Glomerular visceral epithelial cell (primary cell): ENCODE results near the gene MEIS2.

Experiments used
- DNase-seq: peaks from one replicate; pipeline ENCODE4 v3.0.0-alpha.2; 2016; ENCODE audit errors: extremely low spot score

Gene MEIS2

DNA sequence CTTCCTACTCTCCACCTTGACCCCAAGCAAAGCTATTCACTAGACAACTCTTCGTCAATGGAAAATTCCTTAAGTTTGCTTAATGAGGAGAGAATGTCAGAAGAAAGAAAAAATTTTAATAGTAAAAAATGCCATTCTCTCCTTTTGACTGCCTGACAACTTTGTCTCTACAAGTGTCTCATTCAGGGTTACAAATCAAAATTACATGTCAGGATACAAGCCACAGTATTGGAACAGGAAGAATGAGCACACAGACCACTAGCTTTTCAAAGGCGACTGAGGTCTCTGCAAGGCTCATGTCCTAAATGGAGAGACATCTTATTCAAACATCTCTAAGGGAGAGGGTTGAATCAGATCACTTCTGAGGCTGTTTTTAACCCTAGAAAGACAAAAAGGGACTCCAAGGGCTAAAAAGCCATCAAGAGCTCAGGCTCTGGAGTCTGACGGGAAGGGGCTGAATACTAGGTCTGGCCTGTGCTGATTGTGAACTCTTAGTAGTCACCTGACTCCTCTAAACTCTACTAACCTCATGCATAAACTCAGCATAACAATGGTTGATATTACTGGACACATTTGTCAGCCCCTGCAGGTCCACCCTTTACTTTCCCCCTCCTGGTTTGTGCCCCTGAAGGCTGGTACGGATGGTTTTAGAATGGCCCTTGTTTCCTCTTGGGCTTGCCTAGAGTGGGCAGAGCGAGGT lies 12.8 kb upstream of the MEIS2 start:
- DNase-seq = no peak

DNA sequence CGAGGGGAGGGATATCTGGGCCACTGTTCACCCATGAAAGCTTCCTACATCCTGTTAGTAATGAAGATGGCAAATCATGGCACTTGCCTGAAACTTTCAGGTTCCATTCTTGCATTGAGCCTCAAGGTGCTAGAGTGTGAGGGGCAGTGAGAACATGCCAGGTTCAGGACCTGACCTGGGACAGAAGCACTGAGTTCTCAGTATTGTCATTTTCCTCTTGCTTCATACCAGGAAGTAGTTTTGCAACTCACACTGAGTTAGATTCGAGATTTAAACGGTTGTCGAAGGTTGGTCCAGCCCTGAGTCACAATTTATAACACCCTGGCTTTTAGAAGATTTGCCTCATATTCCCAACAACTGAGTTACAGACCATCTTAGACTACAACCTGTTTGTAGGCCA lies 11.8 kb upstream of the MEIS2 start:
- no peak for DNase-seq

DNA sequence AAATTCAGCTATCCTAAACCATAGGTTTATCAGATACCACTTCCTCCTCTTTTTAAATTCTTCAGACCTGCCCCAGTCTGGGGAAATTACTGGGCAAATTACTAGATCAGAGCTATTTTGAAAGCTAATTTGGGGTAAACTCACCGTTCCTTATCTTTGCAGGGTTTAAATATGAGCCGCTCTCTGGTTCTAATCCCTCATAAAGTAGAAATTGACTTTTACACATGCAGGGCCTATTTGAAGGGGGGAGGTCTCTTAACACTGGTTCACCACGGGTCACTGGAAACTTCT lies 11.0 kb upstream of the MEIS2 start:
- DNase-seq = no peak

DNA sequence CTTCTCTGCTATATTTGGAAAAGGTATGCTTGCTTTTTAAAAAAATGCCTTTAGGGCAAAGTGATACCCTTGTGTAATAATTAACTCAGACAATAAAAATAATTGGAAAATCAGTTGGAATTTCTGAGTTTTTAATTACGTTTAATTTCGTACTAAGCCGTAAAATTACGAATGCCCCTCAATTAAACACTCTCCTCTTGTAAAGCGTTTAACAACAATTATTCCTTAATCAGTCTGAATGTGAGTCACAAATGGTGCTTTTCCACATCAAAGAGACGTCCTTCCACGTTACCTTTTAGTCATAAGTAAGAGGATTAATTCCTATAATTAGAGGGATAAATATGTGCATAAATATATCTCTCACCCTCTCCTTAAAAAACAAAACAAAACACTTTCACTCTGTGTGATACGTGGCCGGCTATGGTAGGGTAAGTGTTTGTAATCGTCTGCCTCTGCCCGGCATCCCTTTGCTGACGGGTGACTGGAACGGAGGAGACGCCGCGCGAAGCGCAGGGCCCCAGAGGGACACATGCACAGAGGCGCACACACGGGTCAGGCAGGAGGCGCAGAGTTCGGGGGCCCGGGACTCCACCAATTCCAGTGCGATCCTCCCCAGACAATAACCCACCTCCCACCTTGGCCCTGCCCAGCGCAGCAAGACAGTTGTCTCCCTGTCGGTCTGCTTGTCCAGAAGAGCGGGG lies 9.7 kb upstream of the MEIS2 start:
- DNase-seq = no peak

DNA sequence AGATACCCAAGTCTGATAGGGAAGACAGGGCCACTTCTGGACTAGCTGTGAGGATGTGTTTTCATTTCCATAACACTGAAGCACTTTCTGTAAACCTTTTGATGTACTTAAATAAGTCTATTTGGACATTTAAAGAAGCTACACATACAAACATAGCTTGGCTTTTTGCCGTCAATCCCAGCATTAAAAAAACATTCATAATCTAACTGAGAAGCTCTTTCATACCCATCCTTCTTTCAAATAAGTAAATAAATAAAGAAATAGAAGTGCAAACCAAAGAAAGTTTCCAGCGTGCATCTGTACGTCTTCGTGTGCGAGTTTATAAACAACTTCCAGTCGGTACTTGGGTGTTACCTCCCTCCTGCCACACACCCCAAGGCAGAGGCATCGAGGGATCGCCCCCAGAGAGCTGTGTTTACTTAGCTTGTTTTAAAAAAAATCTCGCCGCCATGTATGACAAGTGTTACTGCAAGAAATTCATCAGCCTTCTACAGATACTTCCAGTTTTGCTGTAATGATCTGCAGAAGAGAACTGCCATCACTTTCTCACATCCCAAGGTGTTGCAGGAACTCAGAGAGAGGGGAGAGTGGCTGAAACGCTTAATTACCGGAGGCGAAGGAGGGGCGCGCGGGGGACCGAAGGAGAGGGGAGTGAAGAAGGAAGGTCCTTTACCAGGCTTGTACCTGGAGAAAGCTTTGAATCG lies 9.0 kb upstream of the MEIS2 start:
- no peak for DNase-seq

DNA sequence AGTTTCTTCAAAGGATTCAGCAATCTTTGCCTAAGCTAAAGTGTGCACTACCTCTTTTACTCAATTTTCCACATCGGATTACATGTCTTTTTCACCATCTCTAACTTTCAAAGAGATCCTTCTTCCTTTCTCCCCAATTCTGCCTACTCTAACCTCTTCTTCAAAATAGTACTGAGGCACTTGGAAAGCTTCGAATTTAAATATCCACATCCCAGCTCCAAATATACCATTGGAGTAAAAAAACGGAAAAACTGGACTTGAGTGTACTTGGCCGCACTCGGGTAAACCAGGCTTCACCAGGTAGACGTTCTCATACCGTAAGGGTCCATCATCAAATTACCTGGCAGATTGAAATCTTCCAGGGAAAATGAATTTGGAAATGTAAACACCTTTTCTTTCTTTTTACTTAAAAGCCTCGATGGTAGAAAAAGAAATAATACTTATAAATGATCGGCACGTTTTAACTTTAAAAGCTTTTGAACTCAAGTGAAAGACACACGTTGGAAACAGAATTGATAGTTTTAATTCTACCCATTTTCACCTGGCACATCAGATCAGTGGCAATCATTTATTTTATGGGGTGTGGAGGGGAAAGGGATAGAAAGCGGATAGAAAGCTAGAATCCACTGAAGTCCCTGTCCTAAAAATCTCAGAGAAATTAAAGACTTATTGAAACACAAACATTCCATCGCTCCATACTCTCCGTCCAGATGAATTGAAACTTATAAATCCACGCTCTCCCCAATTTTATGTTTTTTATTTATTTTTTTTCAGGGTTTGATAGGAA lies 8.2 kb upstream of the MEIS2 start:
- DNase-seq = no peak

DNA sequence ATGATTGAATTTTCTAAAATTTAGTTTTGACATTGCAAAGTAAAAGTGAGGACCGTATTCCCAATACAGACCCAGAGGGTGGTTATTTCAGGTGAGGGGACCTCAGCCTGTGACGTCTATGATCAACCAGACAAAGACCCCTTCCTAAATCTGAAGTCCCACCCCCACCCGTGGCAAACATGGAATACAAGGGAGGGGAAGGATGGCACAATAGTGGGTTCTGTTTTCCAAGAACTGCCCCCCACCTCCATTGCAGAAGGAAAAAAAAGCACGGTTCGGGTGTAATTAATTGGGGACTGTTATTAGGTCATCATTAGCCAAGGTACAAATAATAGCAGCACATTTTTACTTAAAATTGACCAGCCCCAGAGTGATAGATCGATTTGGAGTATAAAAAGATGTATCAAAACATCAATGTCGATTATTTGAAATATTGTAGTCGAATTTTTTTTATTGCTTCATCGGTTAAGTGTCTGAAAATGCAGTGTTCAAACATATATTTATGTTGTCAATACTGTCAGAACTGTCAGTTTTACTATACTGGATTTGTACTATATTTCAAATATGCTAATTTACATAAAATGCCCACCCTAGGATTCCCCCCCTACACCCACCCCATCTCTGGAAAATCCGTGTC lies 7.5 kb upstream of the MEIS2 start:
- DNase-seq = no peak

DNA sequence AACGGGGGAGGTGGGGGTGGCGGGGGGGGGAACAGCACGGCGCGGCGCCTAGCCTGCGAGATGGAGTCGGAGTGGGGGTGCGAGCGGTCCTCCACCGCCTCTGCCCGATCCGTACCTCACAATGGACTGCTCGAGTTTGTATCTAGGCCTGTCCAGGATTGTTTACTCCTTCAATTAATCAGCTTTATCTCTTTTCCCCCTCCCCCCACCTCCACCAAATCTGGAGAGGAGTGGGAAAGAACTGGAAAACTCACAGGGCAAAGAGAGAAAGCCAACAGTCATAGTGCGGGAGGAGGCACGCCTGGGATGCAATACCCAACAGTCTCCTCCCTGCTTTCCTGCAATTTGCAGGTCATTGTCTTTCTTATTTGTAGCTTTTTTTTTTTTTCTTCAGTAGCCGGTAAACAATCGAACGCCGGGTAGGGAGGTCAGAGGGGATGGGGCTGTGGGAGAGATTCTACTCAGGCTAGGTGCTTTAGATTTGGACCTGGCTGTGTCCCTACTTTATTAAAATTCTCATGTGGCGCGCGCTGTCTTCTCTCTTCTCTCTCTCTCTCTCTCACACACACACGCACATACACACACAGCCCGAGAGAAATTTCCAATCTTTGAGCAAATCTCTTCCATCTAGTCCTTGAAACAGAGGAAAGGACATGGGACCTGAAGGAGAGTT lies 6.9 kb upstream of the MEIS2 start:
- no peak for DNase-seq

DNA sequence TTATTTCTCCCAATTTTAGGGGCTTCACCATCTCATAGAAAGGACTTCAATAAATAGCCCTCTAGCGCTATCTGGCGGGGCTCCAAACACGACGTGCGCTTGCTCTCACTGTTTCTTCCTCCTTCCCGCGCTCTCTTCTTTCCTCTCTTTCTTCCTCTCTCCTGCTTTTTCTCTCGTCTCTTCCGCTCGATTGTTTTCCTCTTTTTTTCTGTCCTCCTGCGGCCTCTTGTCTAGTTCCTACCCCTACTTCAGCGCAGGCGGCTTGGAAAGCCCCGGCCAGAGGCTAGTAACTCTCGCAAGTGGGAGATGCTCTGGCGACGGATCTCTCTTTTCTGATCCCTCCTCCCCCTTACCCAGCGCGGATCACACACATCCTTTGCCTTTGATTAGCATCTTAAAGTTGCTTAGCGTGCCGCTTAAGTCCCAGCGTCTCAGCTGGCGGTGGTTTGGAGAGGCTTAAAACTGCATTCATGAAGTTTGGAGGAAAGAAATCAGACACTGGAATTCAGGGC lies 6.2 kb upstream of the MEIS2 start:
- DNase-seq = peak; percentile 40

DNA sequence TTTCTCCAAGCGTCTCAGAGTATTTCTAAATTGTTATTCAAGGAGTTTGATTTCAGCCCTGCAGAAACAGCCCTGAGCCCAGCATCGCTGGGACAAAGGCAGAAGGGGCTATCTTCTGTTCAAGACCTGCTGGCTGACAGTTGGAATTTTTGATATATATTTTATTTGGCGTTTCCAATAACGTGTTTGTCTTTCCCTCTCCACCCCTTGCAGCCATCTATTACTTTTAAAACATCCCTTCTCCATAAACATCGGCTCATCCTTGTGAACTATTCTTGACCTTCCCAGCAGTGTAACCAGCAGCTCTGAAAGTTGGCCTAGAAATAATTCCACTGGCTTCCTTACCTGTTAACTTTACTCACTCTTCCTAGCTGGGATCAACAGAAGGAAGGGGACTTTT lies 5.5 kb upstream of the MEIS2 start:
- DNase-seq = no peak

DNA sequence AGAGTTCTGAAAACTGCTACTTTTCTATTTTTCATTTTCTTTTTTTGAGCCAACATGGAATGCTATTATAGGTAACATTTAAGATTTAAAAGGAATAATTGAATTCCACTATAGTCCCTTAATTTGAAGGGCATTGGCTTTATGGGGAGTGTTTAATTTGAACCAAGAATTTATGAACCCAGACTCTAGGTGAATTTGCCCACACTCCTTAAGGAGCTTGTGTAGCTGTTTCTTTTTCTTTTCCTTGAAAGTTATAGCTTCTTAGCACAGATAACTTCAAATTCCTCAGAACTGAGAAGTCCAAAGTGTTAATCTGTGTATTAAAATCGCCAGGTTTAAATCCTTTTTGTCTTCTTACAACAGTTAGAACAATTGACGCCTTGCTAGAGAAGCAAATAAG lies 4.7 kb upstream of the MEIS2 start:
- no peak for DNase-seq

DNA sequence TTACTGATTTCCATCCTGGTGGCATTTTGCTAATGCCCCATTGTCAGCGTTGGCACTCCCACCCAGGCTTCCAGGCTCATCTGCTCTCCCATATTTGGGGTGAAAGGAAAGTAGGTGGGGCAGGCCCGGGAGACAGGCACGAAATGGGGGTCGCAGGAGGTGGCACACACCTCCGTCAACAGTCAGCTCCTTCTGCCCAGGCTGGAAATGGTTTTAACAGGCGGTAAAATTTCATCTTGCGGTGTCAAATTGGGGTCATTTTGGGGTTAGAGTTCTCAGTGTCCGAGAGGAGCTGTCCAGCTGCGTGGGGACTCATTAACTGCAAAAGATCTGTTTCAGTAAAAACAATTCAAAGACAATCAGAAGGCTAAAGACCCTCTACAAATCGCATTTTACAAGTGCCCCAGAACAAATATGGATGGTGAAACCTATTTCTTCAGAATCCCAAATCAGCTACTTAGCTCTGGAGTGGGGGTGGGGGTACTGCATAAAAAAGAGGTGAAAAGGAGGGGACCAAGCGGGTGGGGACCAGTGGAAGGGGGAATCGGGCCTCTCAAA lies 4.2 kb upstream of the MEIS2 start:
- no peak for DNase-seq

DNA sequence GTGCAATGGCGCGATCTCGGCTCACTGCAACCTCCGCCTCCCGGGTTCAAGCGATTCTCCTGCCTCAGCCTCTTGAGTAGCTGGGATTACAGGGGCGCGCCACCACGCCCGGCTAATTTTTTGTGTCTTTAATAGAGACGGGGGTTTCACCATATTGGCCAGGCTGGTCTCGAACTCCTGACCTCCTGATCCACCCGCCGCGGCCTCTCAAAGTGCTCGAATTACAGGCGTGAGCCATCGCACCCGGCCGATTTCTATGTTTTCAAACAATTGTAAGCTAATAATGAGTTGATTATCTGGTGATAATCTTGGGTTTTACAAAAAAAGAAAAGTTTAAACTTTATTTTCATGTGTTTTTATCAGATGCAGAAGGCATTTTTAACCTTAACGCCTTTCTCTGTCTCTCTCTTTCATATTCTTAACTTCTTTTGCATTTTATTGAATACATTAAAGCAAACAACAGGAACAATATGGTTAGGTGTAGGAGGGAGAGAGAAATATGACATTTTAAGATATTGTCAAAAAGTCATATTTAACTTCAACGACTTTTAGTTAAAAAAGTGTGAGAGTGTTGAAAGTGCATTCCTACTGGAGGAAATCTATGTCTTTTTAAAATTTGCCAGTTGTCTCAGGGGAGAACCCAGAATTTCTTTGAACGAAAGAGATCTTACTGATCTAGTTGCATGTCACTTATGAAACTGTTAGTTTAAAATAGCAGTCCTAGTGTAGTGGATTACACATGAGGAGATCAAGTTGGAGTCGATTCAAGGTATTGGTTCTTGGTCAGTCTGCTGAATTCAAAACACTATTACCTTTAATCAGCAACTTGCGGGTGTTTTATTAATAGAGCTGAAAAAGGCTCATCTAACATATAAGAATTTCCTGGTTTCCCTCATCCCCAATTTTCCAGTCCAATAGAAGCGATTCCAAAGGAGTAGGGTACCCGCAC lies 3.4 kb upstream of the MEIS2 start:
- DNase-seq = no peak

DNA sequence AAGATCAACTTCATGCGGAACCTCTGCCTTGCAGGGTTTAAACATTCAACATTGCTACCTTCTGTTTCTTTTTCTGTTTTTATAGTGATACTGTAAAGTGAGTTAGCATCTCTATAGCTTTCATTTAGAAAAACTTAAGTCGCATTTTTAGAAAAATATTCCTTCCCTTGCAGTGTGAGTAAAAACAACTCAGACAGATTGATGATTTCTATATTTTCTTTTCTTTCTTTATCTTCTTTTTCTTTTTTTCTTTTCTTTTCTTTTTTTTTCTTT lies 2.8 kb upstream of the MEIS2 start:
- DNase-seq = no peak

DNA sequence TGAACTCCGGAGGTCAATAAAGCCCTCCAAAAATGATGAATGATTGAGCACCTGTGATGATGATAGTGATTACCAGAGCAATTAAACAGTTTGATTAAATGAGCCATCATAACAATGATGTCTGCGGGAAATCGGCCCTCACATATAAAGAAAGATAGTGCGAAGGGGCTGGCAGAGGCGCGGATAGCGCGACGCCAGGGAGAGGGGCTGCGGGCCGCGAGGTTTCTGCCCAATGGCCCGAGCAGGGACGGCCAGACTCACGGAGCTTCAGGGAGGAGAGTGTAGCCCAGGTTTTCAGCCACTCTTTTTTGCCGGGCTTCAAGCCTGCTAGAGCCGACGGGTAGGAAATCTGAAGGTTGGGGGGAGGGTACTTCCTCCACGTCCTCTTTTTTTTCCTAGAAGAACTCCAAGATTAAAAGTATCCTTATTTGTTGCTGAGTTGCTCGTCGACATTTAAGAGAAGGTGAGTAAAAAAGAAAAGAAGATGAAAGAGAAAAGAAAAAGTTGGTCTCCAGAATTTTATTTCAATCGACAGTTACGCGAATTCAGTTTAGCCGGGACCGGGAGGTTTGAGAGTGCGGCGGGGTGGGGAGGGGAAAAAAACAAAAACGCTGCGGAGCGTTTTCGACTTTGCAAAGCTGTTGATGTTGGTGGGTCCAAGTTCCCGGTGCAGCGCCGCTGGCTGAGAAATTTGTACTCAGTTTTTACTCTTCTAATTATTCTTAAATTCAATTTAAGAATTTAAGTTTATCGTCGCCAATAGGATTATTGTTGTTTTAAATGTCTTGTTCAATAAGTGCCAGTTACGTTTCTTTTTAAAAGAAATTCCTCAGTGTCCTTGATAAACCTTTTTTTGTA lies 2.2 kb upstream of the MEIS2 start:
- no peak for DNase-seq

DNA sequence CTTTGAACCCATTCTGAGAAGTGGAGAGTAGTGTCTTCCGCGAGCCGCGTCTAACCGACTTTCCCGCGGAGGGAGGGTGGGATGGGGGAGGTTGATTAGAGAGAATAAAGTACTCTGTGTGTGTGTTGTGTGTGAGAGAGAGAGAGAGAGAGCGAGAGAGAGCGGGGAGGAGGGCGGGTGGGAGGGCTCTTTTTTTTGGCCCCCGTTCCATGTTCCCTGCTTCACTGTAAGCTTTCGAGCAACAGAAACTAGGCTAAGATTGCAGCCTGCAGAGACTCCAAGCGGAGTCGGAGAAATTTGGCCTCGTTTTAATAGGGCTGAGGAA lies 1.6 kb upstream of the MEIS2 start:
- DNase-seq = no peak

DNA sequence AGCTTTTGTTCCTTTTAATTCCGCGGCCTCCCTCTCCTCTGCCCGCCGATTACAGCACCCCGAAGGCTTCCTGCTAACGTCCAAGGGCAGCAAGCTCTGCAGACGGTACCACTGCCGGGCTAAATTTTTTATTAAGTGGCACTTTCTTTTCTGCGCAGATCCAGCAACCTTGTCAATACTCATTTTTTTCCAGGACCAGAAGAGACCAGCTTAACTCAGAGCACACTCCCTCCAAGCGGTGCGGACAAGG lies 542 bp upstream of the MEIS2 start:
- no peak for DNase-seq

DNA sequence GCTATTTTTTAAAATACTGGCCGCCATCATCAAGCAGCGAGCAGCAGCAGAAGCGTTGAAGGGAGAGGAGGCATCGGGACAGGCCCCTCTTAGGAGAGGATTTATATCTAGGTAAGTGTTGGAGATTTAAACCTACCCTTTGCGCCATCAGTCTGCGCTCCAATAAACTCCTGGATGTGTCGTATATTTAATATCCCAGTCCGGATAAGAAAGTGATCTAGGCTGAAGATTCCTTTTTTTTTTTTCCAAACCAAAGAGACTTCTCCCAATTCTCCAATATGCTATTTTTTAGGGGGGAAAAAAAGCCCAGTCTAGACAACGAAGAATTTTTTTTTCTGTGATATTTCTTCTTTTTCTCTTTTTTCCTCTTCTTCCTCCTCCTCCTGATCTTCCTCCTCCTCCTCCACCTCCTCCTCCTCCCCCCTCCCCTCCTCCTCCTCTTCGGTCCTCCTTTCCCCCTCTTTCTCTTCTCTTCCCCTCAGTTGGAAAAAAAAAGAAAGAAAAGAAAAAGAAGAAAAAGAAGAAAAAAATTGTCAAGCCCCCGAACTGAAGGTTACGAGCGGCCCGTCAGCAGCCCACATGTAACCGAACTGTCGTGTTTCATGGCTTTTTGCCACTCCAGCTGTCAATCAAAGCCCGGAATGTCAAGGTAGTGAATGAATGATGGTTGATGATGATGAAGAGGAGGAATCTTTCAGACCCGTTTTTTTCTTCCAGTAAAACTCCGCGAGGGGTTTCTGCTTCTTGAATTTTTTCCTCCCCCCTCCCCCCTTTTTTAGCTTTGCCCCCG lies 835 bp downstream of the MEIS2 start:
- DNase-seq = peak; percentile 39
